ENCODE measurements around the gene HES4.
"Not testable (repeated sequence)": the region's sequence is repeated elsewhere in the genome, so short reads cannot be mapped to it uniquely, and the experiment has no call there.

Gene HES4

DNA sequence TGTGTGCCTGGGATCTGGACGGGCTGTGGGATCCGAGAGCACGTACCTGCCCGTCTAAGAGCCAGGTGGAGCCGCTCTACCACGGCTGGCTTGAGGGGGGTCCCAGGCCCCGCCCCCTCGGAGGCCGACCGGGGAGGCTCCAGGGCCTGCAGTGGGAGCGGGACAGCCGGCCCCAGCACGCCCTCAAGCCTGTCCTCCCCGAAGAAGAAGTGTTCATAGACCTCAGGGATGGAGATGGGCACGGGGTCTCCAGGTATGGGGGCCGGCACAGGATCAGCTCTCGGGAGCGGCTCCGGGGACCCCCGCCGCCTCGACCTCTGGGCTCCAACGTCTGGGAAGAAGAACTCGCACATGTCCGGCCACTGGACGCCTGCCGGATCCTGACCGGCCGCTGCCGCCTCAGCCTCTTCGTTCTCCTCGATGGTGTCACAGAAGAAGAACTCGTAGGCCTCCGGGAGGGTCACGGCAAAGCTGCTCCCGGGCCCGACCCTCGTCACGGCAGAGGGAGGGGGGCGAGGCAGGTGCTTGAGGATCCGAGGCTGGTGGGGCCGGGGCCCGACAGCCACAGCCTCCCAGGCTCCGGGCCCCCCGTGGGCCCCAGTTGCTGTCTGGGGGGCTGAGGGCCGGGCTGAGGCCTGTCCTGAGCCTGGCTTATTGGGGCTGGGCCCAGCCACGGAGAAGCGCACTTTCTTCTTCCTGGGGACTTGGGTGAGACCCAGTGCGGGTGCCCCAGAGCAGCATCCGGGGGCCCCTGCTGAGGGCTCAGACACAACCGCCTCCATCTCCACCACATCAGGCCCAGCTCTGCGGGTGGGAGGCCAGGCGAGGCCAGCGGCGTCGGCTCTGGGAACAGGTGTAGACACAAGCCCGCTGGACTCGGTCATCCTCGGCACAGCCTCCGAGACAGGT lies 20.8 kb downstream of the HES4 start:
- no peak for DNase-seq

DNA sequence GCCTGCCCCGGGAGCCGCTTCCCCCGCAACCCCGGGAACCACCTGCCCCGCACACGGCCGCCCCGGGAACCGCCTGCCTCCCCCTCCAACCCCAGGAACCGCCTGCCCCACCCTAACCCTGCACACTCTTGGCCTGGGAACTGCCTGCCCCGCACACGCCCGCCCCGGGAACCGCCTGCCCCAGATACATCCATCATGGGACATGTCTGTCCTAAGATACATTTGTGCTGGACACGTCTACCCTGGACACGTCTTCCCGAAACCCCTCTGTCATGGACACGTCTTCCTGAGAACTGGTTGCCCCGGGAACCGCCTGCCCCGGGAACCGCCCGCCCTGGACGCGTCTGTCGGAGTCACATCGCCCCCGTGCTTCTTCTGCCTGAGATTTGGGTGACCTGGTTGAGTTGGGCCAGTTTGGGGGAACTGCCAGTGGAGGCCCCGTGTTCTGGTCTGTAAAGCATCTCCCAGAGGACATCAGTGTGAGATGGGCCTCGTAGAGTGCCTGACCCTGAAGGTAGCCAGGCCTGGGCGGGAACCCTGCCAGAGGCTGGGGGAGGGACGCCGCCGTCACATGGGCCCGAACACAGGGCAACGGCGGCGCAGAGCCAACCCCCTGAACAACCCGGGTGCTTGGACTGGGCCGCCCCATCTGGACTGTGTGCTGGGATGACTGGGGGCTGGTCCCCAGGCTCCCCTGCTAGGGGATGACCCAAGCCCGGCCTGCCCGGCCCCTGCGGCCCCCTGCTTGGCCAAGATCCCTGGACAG lies 21.6 kb downstream of the HES4 start:
- no peak for DNase-seq

DNA sequence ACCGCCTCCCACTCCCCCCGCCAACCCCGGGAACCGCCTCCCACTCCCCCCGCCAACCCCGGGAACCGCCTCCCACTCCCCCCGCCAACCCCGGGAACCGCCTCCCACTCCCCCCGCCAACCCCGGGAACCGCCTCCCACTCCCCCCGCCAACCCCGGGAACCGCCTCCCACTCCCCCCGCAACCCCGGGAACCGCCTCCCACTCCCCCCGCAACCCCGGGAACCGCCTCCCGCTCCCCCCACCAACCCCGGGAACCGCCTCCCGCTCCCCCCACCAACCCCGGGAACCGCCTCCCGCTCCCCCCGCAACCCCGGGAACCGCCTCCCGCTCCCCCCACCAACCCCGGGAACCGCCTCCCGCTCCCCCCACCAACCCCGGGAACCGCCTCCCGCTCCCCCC lies 23.1 kb downstream of the HES4 start:
- DNase-seq = not testable (repeated sequence)

DNA sequence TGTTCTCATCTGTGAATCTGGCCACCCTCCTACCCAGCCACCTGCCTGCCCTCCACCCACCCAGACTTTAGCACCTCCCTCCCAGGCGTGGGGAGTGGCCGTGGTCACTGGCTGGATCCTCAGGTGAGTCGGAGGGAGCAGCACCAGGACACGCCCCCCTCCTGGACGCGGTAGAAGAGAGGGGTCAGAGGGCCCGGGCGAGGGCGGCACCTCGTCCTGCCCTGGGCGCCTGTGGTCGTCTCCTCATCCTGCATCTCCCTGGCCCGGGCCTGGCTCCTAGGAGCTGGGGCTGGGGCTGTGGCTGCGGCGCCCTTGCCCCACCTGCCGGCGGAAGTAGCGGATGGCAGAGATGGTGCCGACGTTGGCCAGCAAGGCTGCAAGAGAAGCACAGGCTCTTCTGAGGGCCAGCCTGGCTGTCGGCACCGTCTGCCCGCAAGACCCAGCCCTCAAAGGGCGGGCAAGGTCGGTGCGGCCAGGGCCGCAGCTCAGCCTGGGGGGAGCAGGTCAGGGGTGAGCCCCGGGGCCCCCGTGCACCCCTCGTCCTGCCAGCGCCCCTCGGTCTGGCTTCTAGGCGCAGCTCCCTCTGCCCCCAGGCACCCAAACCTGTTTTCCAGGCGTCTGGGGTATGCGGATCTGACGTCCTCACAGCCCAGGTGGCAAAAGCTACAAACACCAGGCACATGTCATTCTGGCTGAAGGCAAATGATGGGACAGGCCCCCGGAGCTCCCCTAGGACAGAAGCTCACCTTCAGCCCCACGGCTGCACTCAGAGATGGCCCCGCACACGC lies 23.8 kb downstream of the HES4 start:
- no peak for DNase-seq

DNA sequence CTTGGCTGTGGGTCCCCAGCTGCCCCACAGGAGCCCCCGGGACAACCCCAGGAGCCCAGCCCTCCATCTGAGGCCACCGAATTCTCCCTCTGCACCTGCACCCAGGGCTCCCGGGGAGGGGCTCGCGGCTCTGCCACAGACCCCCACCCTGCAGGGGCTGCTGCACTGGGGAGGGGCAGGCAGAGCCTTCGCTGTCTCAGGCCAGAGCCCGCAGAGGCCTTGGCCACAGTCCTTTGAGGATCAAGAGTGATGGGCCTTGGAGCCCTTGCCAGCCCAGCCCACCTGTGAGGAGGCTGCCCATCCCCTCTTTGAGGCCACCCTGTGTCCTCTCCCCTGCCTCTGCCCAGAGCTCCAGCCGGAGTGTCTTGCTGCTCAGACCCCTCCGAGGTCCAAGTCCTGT lies 24.5 kb downstream of the HES4 start:
- no peak for DNase-seq

DNA sequence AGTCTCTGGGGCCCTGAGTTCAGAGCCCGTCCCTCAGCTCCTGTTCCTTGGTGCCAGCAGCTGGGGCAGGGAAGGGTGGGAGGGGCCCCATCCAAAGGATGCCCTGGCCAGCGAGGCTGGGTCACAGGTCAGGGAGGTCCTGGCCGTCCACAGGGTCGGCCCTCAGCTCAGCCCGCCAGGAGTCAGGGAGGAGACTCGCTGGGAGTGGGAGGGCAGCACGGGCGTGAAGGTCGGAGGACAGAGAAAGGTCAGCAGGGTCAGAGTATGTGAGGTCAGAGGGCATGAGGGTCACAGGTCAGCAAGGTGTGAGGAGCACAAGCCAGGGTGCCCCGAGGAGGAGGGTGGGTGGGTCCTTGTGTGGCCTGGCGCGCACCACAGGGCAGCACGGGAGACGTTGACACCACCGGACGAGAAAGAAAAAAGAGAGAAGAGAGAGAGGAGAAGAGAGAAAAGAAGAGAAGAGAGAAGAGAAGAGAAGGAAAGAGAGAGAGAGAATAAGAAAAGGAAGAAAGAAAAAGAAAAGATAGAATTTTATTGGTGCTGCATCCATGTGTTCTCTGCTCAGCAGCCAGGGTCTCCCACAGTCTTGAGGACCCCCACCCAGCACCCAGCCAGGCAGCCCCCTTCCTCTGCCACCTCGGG lies 25.1 kb downstream of the HES4 start:
- no peak for DNase-seq

DNA sequence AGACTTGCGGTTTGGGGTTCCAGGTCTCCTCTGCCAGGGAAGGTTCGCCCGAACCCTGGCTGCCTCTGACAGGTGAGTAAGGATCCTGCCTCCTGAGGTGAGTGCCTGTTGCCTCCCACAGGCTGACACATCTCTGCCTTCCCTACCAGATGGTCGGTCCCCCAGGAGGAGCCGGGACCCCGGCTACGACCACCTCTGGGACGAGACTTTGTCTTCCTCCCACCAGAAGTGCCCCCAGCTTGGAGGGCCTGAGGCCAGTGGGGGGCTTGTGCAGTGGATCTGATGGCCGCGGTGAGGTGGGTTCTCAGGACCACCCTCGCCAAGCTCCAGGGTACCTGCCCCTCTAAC lies 25.6 kb downstream of the HES4 start:
- DNase-seq = no peak

DNA sequence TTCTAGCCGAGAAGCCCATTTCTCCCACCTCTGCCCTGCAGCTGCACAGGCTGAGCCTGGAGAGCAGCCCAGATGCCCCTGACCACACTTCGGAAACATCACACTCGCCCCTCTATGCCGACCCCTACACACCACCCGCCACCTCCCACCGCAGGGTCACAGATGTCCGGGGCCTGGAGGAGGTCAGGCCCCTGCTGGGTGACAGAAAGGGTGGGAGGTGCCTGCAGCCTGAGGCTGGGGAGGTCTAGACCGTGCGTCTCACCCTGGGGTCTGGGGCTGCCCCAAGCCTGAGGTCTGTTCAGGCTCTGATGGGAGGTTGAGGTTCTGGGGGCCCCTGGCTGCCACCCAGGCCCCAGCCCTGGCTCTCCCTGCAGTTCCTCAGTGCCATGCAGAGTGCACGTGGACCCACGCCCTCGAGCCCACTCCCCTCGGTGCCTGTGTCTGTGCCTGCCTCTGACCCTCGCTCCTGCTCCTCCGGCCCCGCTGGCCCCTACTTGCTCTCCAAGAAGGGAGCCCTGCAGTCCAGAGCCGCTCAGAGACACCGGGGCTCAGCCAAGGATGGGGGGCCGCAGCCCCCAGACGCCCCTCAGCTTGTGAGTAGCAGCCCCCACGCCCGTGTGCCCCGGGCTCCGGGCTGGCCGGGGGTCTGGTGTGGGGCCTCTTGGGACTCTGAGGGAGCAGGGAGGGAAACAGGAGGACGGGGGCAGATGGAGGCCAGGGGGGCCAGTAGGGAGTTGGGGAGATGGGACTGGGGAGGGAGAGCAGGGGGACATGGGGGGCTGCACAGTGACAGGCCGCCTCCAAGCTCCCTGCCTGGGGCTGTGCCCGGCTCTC lies 26.2 kb downstream of the HES4 start:
- no peak for DNase-seq

DNA sequence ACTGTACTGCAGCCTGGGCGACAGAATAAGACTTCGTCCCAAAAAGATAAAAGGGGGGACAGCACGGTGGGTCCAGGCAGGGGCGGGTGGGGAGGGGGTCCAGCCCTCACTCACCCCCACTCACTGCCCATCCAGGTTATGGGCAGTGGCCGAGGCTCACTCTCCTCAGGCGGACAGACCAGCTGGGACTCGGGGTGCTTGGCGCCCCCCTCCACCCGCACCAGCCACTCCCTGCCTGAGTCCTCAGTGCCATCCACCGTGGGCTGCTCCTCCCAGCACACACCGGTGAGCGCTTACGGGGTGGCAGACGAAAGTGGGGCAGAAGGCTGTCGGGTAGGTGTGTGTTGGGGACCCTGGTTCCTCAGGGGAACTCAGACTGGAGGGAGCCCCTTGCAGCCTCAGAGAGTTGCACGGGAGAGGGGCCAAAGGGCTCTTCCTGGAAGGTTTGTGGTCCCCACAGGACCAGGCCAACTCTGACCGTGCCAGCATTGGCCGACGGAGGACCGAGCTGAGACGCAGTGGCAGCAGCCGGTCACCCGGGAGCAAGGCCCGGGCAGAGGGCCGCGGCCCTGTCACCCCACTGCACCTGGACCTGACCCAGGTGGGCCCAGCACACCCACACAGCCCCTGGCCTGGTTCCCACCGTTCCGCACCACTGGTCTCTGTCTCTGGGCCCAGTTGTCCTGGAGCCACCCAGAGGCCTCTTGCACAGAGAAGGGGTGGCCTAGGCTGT lies 27.0 kb downstream of the HES4 start:
- no peak for DNase-seq

DNA sequence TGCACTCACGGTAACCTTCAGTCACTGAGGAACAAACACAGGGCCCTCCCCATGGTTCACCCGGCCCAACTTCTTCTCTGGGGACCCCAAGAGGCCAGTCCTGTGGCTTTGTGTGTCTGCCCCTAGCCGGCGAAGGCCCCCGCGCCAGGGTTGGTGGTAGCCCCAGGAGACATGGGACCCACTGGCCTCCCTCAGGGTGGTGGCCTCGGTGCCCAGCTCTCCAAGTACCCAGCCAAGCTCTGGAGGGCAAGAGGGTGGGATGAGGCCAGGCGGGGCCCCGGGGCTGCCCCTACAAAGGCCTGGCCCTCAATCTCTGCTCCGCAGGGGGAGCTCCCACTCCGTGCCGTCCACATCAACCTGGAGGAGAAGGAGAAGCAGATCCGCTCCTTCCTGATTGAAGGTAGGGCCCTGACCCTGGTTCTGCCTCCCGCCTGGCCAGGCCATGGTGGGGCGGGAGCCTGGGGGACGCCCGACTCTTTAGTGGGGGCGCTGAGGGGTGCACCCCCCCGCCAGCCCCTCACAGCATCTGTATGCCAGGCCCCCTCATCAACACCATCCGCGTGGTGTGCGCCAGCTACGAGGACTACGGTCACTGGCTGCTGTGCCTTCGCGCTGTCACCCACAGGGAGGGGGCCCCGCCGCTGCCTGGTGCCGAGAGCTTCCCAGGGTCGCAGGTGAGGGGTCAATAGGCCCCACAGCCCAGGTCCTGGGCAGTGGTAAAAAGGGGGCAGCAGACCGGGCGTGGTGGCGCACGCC lies 28.0 kb downstream of the HES4 start:
- DNase-seq = no peak

DNA sequence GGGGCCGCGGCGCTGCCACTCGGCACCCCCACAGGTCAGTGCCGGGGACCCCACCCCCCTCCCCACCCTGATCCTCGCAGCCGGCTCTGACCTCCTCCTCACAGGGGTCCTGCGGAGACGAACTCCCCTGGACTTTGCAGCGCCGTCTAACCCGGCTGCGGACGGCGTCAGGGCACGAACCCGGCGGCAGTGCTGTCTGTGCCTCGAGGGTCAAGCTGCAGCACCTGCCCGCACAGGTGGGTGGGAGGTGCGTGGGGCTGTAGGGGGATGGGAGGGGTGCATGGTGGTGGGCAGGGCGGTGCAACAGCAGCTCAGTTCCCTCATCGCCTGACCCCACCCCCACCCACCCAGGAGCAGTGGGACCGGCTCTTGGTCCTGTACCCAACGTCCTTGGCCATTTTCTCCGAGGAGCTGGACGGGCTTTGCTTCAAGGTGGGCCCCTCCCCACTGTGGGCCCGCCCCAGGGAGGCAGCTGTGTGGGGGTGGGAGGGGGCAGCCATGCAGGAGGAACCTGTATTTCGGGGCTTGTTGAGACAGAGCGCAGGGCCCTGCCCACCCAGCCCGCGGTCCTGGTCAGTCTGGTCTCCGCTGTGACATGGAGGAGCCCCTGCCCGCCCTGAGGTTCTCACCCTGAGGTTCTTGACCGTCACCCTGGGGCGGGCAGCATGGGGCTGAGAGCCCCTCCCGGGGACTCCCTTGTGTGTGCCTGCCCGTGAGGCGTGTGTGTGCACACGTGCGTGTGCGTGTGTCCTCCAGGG lies 28.7 kb downstream of the HES4 start:
- DNase-seq = no peak

DNA sequence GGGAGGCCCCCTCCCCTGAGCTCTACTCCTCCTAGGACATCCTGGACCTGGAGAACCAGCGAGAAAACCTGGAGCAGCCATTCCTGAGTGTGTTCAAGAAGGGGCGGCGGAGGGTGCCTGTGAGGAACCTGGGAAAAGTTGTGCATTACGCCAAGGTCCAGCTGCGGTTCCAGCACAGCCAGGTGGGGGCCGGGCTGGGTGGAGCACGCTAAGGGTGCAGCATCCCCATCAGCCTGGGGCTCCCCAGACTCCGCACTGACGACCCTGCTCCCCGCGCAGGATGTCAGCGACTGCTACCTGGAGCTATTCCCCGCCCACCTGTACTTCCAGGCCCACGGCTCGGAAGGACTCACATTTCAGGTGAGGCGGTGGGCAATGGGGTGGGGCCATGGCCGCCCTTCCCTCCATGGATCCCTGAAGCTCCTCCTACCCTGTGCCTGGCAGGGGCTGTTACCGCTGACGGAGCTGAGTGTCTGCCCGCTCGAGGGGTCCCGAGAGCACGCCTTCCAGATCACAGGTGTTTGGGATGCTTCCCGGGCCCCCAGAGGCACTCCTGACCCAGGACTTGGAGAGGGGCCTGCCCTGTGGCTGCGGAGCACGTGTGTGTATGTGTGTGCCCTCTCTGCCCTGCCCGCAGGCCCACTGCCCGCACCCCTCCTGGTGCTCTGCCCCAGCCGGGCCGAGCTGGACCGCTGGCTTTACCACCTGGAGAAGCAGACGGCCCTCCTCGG lies 29.5 kb downstream of the HES4 start:
- no peak for DNase-seq

DNA sequence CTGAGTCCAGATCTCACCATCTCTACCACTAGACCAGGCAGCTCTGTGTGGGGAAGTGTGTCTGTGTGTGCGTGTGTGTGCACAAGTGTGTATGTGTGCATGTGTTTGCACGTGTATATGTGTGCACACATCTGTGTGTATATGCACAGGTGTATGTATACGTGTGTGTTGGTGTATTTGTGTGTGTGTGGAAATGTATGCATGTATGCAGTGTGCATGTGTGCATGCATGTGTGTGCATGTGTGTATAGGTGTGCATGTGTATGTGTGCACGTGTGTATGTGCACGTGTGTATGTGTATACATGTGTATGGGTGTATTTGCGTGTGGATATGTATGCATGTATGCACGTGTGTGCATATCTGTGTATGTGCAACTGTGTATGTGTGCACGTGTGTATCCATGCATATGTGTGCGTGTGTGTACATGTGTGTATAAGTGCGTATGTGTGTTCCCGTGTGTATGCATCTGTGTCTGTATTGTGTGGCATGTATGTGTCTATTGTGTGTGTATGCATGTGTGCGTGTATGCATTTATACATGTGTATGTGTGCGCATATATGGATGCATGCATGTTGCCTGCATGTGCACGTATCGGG lies 30.5 kb downstream of the HES4 start:
- no peak for DNase-seq

DNA sequence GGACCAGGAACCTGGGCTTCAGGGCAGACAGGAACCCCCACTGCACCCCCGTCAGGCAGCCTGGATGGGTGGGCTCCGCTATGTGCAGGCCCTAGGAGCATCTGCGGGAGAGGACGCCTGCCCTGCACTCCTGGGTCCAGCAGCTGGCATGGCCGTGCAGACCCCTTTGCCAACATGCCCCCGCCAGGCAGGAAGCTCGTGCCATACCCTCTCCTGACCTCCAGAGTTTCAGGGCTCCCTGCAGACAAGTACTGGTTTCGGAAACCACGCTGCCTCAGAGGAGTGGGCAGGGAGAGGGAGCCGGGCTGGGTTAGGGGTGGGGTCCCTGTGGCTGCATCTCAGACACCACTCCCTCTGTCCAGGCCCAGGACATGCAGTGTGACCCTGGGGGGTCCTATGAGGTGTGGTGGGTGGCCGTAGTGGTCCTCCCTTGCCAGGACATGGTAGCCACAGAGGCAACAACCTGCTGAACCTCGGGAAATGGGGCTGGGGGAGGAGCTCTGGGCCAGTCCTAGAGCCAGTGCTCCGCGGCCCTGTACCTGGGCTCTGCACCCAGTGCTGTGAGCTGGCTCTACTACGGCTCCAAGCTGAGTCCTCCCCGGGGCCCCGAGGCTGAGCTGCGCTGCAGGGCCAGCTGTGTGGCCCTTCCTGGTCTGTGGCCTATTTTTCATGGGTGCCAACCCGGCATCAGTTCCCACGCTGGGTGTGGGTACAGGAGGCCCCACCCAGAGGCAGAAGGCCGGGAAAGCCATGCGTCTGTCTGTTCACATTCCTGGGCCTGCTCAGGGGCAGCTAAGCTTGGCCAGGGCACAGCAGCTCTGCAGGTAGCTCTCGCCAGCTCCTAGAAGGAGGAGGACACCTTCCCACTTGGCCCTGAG lies 32.2 kb downstream of the HES4 start:
- no peak for DNase-seq

DNA sequence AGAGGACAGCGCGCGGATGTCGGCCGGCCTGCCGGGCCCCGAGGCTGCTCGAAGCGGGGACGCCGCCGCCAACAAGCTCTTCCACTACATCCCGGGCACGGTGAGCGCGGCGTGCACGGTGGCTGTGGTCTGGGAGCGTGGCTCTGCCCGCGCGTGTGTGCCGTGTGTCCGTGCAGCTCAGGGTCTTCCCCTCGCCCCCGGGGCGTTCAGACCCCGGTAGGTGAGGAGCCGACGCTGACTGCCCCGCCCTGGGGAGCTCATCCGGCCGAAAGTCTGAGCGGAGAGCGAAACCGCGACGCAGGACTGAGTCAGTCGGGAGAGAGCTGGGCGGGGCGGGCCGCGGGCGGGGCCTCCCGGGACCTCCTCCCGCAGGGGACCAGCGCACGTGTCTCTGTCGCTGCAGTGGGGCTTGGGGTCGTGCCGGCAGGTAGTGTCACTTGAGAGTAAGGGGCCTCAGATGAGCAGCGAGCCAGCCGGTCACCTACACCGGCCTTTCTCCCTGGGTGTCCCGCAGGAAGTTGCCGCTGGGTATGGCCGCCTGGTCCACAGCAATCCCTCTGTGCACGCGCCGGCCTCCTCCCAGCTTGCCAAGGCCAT lies 33.1 kb downstream of the HES4 start:
- DNase-seq = no peak

DNA sequence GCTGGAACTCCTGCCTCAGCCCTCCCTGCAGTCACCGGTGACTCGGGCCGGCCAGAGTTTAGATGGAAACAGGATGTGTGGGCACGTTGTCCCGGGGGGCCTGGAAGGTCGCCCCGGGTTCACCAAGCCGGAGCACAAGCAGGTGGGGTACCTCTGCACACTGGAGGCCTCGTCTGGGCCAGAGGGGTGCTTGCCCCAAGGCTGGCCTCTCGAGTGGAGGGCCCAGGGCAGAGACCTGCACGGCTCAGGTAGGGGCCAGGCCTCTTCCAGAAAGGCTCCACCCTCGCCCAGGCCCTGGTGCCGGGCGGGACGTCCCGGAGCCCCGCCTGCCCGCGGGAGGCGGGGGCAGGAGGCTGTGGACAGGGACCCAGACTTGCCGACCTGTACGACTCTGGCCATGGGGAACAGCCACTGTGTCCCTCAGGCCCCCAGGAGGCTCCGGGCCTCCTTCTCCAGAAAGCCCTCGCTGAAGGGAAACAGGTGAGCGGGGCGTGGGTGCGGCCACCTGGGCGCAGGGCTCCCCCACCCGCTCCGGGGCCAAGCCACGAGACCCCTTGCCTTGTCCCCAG lies 33.7 kb downstream of the HES4 start, which contains the start of gene PLEKHN1:
Gene PLEKHN1, plus strand, starts transcription at position 348 of the 569 bp plus-strand sequence. Its CDS starts 50 bp downstream, at position 398.
- DNase-seq = no peak

Measured in left hindlimb (tissue), 1 donor.